ENCODE measurements around the gene CDS2. TPM values are rescaled to one million over a fixed set of nuclear protein-coding genes. Genes with fewer than 3 reads are reported as not detected.

The CDS2 gene
- total RNA-seq, 4 donors from 2014 or later = 31.3 to 49.6 (median 38.4) TPM

DNA sequence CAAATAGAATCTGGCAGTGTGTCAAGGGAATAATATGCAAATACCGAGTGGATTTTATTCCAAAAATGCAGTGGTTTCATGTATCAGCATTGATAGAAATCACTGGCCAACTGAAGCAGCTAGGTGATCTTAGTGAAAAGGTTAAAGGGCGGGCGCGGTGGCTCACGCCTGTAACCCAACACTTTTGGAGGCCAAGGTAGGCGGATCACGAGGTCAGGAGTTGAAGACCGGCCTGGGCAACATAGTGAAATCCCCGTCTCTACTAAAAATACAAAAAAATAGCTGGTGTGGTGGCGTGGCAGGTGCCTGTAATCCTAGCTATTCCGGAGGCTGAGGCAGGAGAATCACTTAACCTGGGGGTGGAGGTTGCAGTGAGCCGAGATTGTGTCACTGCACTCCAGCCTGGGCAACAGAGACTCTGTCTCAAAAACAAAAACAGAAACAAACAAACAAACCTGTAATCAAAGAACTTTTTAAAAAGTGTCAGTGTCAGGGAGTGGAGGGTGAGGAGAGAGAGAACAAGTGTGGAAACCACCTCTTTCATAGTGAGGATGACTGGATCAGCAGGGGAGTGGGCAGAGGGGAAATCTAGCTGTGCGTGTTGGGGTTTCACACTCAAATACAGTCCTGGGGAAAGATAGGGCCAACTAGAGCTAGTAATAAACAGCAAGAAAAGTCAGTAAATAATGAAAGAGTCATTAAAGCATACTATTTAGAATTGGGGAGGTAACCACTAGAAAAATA lies 57.1 kb downstream of the CDS2 start:
- TF ChIP-seq, protein P1, sequence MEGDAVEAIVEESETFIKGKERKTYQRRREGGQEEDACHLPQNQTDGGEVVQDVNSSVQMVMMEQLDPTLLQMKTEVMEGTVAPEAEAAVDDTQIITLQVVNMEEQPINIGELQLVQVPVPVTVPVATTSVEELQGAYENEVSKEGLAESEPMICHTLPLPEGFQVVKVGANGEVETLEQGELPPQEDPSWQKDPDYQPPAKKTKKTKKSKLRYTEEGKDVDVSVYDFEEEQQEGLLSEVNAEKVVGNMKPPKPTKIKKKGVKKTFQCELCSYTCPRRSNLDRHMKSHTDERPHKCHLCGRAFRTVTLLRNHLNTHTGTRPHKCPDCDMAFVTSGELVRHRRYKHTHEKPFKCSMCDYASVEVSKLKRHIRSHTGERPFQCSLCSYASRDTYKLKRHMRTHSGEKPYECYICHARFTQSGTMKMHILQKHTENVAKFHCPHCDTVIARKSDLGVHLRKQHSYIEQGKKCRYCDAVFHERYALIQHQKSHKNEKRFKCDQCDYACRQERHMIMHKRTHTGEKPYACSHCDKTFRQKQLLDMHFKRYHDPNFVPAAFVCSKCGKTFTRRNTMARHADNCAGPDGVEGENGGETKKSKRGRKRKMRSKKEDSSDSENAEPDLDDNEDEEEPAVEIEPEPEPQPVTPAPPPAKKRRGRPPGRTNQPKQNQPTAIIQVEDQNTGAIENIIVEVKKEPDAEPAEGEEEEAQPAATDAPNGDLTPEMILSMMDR (IDR thresholded peaks at IDR 0.05; ENCODE audit: low read depth) = no peak

DNA sequence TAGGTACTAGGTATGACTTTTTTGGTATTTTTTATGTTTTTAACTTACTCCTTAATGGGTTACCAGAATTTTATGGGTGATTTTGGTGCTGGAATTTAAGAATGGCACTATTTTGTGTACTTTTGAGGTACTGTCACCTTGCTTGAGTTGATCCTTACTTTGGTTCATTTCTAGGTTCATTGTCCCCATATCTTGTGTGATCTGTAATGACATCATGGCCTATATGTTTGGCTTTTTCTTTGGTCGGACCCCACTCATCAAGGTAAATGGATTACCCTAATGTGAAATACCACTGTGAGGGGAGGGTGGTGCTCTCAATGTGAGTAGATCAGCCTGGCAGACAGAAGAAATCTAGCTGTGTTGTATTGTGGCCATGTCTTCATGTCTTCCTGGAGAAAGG lies 57.9 kb downstream of the CDS2 start:
- TF ChIP-seq, protein P1 (IDR thresholded peaks at IDR 0.05; ENCODE audit: low read depth) = no peak

DNA sequence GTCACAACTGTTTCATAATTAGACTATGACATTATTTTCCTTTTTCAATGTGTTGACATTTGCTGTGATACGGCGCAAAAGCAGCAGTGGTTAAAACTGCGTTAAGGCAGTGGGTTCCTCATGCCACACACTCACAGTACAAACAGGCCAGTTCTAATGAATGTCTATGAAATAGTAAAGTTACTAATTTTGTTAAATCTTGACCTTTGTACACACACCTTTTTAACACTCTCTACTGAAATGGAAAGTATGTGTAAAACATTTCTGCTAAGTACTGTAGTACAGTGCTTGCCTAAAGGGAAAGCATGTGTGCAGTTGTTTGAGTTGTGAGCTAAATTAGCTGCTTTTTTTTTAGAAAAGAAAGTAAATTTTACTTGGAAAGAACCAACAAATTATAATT lies 60.3 kb downstream of the CDS2 start:
- TF ChIP-seq, protein P1 (IDR thresholded peaks at IDR 0.05; ENCODE audit: low read depth) = no peak

DNA sequence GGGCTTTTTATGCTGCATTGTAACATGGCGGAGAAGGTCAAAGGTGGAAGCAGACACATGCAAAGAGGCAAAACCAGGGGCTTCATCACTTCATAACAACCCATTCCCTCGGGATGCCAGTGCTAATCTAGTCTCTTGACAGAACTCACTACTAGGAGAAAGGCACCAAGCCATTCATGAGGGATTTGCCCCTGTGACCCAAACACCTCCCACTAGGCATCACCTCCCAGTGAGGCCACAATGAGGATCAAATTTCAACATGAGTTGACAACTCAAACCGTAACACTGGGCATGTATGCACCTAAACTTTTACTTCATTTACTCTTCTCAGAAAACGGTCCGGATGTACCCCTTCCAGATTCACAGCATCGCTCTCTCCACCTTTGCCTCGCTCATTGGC lies 61.9 kb downstream of the CDS2 start:
- TF ChIP-seq, protein P1 (IDR thresholded peaks at IDR 0.05; ENCODE audit: low read depth) = no peak

DNA sequence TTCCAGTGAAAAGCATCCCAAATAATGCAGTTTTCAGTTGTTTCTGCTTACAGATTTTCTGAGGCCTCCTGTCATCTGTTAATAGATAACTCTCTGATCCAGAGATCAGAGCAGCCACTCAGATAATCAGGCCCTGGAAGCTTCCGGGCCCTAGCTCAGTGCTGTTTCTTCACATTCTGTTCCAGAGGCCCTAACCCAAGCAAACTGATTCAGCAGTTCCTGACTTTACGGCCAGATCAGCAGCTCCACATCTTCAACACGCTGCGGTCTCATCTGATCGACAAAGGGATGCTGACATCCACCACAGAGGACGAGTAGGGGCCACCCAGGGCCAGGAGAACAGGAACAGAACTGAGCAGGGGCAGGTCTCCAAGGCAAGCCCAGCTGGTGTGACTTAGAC lies 63.1 kb downstream of the CDS2 start:
- TF ChIP-seq, protein P1 (IDR thresholded peaks at IDR 0.05; ENCODE audit: low read depth) = no peak

DNA sequence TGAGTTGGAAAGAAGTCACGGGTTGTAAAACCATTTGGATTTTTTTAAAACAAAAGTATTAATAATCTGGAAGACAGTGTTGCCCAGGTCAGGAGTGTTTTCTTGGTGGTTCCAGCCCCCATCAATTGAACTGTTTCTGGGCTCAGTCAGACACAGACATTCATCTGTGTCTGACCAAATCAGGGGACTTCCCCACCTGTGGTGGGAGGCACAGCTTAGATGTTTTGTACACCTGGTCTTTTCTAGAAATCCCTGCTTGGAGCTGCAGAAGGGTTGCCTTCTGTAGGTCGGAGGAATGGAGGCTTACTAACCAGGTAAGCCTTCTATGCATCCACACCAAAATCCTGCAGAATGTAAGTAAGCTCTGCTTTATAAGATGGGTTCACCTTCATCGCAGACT lies 63.6 kb downstream of the CDS2 start:
- TF ChIP-seq, protein P1 (IDR thresholded peaks at IDR 0.05; ENCODE audit: low read depth) = no peak

DNA sequence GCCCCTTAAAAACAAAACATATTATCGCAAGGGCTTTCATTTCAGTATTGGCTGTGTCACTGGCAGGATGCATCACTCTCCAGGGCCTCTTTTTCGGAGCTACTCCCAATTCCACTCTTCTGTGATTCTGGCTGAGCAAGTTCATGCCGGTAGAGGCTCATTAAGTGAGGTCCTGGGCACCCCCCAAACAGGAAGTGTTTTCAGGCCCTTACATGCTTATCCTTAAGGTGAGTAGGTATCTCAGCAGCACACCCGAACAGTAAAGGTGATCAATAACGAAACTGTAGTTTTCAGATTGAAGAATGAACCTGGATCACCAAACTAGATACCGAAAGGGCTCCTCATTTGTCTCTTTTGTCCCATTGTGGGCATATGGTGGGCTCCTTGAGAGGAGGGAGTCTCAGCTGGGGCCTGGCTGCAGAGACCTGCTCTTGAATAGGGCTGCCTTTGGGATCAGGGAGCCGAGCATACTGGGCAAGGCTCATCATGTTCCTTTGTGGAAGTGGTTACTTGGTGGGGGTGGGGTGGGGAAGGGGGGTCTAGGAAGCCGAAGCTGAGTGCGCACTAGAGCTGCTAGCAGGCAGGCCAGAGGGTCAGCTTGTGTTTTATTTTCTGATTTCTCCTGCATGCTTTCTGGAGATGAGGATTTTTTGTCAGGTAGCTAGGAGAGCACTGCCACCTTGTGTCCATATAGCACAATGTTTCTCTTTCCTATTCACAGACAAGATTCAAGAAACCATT lies 65.2 kb downstream of the CDS2 start:
- TF ChIP-seq, protein P1 (IDR thresholded peaks at IDR 0.05; ENCODE audit: low read depth) = no peak

Data from subcutaneous adipose tissue (tissue), 4 donors.